AG04449 (cell line): ENCODE measurements around the gene SLC25A1.

Source experiments
- CTCF ChIA-PET: fragments of 350-600 bp; formaldehyde crosslinking; extraction: SDS; loops from one replicate; lab custom pipeline; 2021; ENCODE audit warnings: antibody characterized with exemption; lab: Yijun Ruan, JAX
- POLR2A ChIA-PET: fragments of 400-600, 350-600 bp; formaldehyde crosslinking; extraction: SDS; loops from one replicate; lab custom pipeline; 2020; ENCODE audit warnings: antibody characterized with exemption, inconsistent platforms; lab: Yijun Ruan, JAX
- DNase-seq: peaks from one replicate; pipeline ENCODE4 v3.0.0-alpha.2; 2010; ENCODE audit warnings: low read depth, low spot score
- H3K4me3 ChIP-seq: 2 replicates; pipeline ENCODE4 v1.5.1; 2011; ENCODE audit warnings: low read depth, mild to moderate bottlenecking, control low read depth, low read length
- TF ChIP-seq, protein P1 (sequence below): IDR thresholded peaks from one replicate; pipeline ENCODE4 v1.5.1; 2011; ENCODE audit warnings: mild to moderate bottlenecking, moderate library complexity, low read length, control low read depth, inconsistent platforms; ENCODE audit not compliant: insufficient read depth; ENCODE audit errors: missing control alignments

Gene SLC25A1

DNA sequence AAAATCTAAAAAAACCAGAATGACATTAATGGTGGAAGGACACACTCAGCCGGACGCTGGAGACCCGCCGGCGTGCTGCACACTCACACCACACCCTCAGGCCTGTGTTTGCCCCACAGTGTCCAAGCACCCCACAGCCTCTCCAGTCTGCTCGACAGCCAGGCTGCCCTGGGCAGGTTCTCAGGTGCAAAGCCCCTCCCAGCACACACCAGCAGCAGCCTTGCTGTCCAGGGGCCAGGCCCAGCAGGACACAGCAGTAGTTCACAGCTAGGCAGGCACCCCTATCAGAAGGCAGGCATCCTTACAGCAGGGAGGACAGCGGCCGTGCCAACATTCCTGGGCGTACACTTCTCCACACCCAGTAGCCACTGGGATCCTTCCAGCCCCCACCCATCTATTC, 1.7 kb upstream of the SLC25A1 start:
- no peak for DNase-seq
- no peak overlapping the region for H3K4me3 ChIP-seq
- TF ChIP-seq, protein P1, sequence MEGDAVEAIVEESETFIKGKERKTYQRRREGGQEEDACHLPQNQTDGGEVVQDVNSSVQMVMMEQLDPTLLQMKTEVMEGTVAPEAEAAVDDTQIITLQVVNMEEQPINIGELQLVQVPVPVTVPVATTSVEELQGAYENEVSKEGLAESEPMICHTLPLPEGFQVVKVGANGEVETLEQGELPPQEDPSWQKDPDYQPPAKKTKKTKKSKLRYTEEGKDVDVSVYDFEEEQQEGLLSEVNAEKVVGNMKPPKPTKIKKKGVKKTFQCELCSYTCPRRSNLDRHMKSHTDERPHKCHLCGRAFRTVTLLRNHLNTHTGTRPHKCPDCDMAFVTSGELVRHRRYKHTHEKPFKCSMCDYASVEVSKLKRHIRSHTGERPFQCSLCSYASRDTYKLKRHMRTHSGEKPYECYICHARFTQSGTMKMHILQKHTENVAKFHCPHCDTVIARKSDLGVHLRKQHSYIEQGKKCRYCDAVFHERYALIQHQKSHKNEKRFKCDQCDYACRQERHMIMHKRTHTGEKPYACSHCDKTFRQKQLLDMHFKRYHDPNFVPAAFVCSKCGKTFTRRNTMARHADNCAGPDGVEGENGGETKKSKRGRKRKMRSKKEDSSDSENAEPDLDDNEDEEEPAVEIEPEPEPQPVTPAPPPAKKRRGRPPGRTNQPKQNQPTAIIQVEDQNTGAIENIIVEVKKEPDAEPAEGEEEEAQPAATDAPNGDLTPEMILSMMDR: no peak
- ChIA-PET CTCF (interaction anchor here (0.8 to 2.5 kb wide), 12 partner anchors 11 to 452 kb away, joined by 3 to 16 read pairs (median 6); partner anchors contain the start of genes CLTCL1 and ESS2), POLR2A (no interaction called here)

DNA sequence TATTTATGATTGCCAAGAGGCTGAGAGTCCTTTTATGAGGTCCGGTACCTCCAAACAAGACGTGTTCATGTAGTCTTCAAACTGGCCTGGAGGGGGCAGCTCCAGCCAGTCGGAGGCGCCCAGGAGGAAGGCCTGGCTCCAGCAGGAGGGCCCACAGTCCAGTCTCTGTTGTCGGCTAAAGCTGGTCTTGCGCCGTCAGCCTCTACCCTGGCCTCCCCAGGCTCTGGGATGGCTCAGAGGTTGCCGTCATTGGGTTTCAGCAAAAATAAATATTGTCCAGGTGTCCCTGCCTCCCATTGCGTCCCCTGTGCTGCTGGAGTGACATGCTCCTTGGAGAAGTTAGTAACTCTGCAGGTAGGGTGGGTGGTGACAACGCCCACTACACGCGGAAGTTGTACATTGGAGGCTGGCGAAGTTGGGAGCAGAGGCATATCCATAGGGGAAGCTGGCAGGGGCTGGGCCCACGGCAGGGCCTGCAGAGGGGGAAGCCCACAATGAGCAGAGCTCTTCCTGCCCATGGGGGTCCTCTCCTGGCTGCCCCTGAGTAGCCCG, 1.0 kb upstream of the SLC25A1 start:
- ChIA-PET POLR2A (no interaction called here), CTCF (interaction anchor here (0.6 to 2.5 kb wide), 18 partner anchors 10 to 453 kb away, joined by 3 to 16 read pairs (median 5); partner anchors contain the start of genes CLTCL1 and ESS2)
- peak overlapping the region; percentile 71 for H3K4me3 ChIP-seq
- DNase-seq: no peak
- TF ChIP-seq, protein P1: peak; percentile 88

- POLR2A ChIA-PET: interaction anchor here (0.6 to 1.0 kb wide), 2 partner anchors 114 to 126 kb away, joined by 3 to 4 read pairs; partner anchors contain the start of gene CLTCL1
- CTCF ChIA-PET: interaction anchor here (1.0 to 2.5 kb wide), 11 partner anchors 9 to 454 kb away, joined by 3 to 16 read pairs (median 4); no protein-coding TSS in a partner anchor
- TF ChIP-seq, protein P1: no peak
- peak overlapping the region; percentile 71 for H3K4me3 ChIP-seq
- no peak for DNase-seq
These were observed 375 bp downstream of the SLC25A1 start for GRCh38 chr22:19178065-19178656.

GRCh38 chr22:19177164-19178064, 1.1 kb downstream of the SLC25A1 start:
- ChIA-PET CTCF (interaction anchor here (1.1 kb wide), 1 partner anchor 454 kb away, joined by 3 read pairs; no protein-coding TSS in a partner anchor), POLR2A (no interaction called here)
- H3K4me3 ChIP-seq: peak overlapping the region; percentile 71
- TF ChIP-seq, protein P1: no peak
- DNase-seq: no peak

- no peak for DNase-seq
- H3K4me3 ChIP-seq: peak overlapping the region; percentile 71
- ChIA-PET CTCF (no interaction called here), POLR2A (no interaction called here)
- TF ChIP-seq, protein P1: no peak
These were observed 1.8 kb downstream of the SLC25A1 start for GRCh38 chr22:19176732-19177131.

- TF ChIP-seq, protein P1: no peak
- ChIA-PET POLR2A (no interaction called here), CTCF (no interaction called here)
- peak overlapping the region; percentile 12; the same call in 1 of the 2 replicates for H3K4me3 ChIP-seq
- DNase-seq: no peak
These were observed 2.3 kb downstream of the SLC25A1 start for GRCh38 chr22:19176175-19176643.
